ENCODE data around the gene TBC1D24.

DNA sequence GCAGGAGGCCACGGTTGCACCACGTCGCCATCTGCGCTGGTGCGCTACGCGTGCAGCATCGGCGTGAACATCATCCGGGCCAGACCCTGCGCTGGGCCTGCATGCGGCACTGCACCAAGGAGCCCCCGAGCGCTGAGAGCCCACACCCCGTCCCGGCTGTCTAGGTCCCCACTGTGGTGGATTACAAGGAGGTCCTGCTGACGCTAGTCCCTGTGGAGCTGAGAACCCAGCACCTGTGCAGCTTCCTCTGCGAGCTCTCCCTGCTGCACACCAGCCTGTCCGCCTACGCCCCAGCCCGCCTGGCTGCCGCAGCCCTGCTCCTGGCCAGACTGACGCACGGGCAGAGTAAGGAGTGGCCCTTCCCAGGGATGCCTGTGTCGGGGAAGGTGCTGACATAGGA lies 25.8 kb upstream of the TBC1D24 start:
- TF ChIP-seq CTCF (IDR thresholded peaks at IDR 0.05) = no peak
- no peak for TF ChIP-seq EZH2 (IDR thresholded peaks at IDR 0.05; ENCODE audit: borderline replicate concordance, insufficient read depth, low read depth, low read length, poor library complexity, severe bottlenecking)

Measured in B cell (primary cell).